RWPE1 (cell line): ENCODE results near the gene AKAP10.

ENCODE experiments used
- CTCF ChIA-PET: fragments of 350-600 bp; sonication (Branson Sonifier 250); formaldehyde crosslinking; extraction: SDS; loops from one replicate; lab custom pipeline; 2021; lab: Yijun Ruan, JAX
- POLR2A ChIA-PET: fragments of 400-600 bp; formaldehyde crosslinking; extraction: SDS; loops from one replicate; lab custom pipeline; 2020; ENCODE audit warnings: antibody characterized with exemption; ENCODE audit not compliant: low non-redundant PET; lab: Yijun Ruan, JAX
- DNase-seq: peaks from one replicate; pipeline ENCODE4 v3.0.0; 2012; ENCODE audit warnings: low spot score
- H3K27ac ChIP-seq: fragments of 450-650 bp; 2 replicates; pipeline ENCODE4 v1.5.1; 2017
- CTCF ChIP-seq: fragments of 450-650 bp; conservative IDR thresholded peaks from 2 replicates; pipeline ENCODE4 v1.5.1; 2017; ENCODE audit warnings: low read depth, mild to moderate bottlenecking

Gene AKAP10

GRCh38 chr17:20010099-20010863 is 32.7 kb upstream of the AKAP10 start:
- TF ChIP-seq CTCF = peak; percentile 71
- ChIA-PET CTCF (interaction anchor here (0.6 to 1.9 kb wide), 10 partner anchors 13 to 966 kb away, joined by 3 to 19 read pairs (median 4); no protein-coding TSS in a partner anchor), POLR2A (interaction anchor here (0.6 kb wide), 3 partner anchors 63 to 111 kb away, joined by 3 to 9 read pairs (median 6); no protein-coding TSS in a partner anchor)
- peak; percentile 32 for DNase-seq
- no peak overlapping the region for H3K27ac ChIP-seq

GRCh38 chr17:20009302-20010098 is 31.9 kb upstream of the AKAP10 start, which contains the start of gene SPECC1:
TSS of gene SPECC1 (plus strand) at chr17:20009359. CDS start at chr17:20096652, 87,293 bp downstream.
- ChIA-PET CTCF (interaction anchor here (0.6 to 1.9 kb wide), 15 partner anchors 9 to 967 kb away, joined by 3 to 19 read pairs (median 5); no protein-coding TSS in a partner anchor), POLR2A (no interaction called here)
- TF ChIP-seq CTCF = peak; percentile 96
- H3K27ac ChIP-seq = no peak within 1 kb of the TSS
- peak; percentile 75 for DNase-seq

- POLR2A ChIA-PET = no interaction called here
- CTCF ChIA-PET = interaction anchor here (0.5 to 1.5 kb wide), 9 partner anchors 8 to 974 kb away, joined by 3 to 6 read pairs (median 3); no protein-coding TSS in a partner anchor
- H3K27ac ChIP-seq = no peak overlapping the region
- no peak; the same call in 1 of the 2 replicates for TF ChIP-seq CTCF
- DNase-seq = no peak
Measured at GRCh38 chr17:20009052-20009301, 31.3 kb upstream of the AKAP10 start.

- CTCF ChIA-PET = interaction anchor here (0.5 to 1.5 kb wide), 9 partner anchors 8 to 974 kb away, joined by 3 to 6 read pairs (median 3); no protein-coding TSS in a partner anchor
- POLR2A ChIA-PET = no interaction called here
- TF ChIP-seq CTCF = no peak
- no peak overlapping the region for H3K27ac ChIP-seq
- DNase-seq = peak; percentile 21
Measured at GRCh38 chr17:20008242-20009051, 30.8 kb upstream of the AKAP10 start.

- ChIA-PET CTCF (interaction anchor here (1.0 to 1.4 kb wide), 2 partner anchors 12 to 126 kb away, joined by 3 to 6 read pairs; partner anchors contain the start of gene SPECC1), POLR2A (no interaction called here)
- H3K27ac ChIP-seq = no peak overlapping the region
- no peak for TF ChIP-seq CTCF
- no peak for DNase-seq
Measured at GRCh38 chr17:19996502-19996901, 18.9 kb upstream of the AKAP10 start.
